SH-SY5Y (cell line): ENCODE measurements around the gene NEU4.

Experiments used
- GATA2 ChIP-seq: IDR thresholded peaks from 2 replicates; pipeline ENCODE4 v1.6.1; 2011; ENCODE audit warnings: mild to moderate bottlenecking, low read depth, low read length
- GATA3 ChIP-seq: IDR thresholded peaks from 2 replicates; pipeline ENCODE4 v1.6.1; 2011; ENCODE audit warnings: low read depth, mild to moderate bottlenecking, low read length, moderate library complexity

GRCh38 chr2:241842067-241842415, 33.0 kb downstream of the NEU4 start:
- no peak for TF ChIP-seq GATA3
- no peak for TF ChIP-seq GATA2
